HEK293T (cell line): ENCODE results near the gene PLSCR5.

ENCODE experiments used
- CTCF ChIA-PET: fragments of 350-600 bp; formaldehyde crosslinking; extraction: SDS; loops from one replicate; lab custom pipeline; 2021; ENCODE audit warnings: antibody characterized with exemption, inconsistent platforms; lab: Yijun Ruan, JAX
- POLR2A ChIA-PET: fragments of 350-600 bp; formaldehyde crosslinking; extraction: SDS; loops from one replicate; lab custom pipeline; 2020; ENCODE audit warnings: antibody characterized with exemption, inconsistent platforms; lab: Yijun Ruan, JAX
- DNase-seq: peaks from one replicate; pipeline ENCODE4 v3.0.0; 2012; ENCODE audit warnings: mixed read lengths; ENCODE audit errors: extremely low spot score
- ARNT ChIP-seq: fragments of 450-650 bp; IDR thresholded peaks from 2 replicates; pipeline ENCODE4 v1.6.1; 2017; ENCODE audit warnings: mild to moderate bottlenecking
- BHLHE40 ChIP-seq: fragments of 450-650 bp; IDR thresholded peaks from 2 replicates; pipeline ENCODE4 v1.6.1; 2016; ENCODE audit warnings: mild to moderate bottlenecking, moderate library complexity, borderline replicate concordance
- CTBP1 ChIP-seq: fragments of 450-650 bp; IDR thresholded peaks from 2 replicates; pipeline ENCODE4 v1.6.1; 2016; ENCODE audit warnings: borderline replicate concordance
- ELF4 ChIP-seq: fragments of 450-650 bp; IDR thresholded peaks from 2 replicates; pipeline ENCODE4 v1.6.1; 2017; ENCODE audit warnings: antibody characterized with exemption
- FOXA1 ChIP-seq: fragments of 450-650 bp; IDR thresholded peaks from 2 replicates; pipeline ENCODE4 v1.6.1; 2016; ENCODE audit warnings: mild to moderate bottlenecking
- FOXK2 ChIP-seq: fragments of 450-650 bp; IDR thresholded peaks from 2 replicates; pipeline ENCODE4 v1.6.1; 2016; ENCODE audit warnings: mild to moderate bottlenecking
- FOXM1 ChIP-seq: fragments of 450-650 bp; IDR thresholded peaks from 2 replicates; pipeline ENCODE4 v1.6.1; 2017; ENCODE audit warnings: mild to moderate bottlenecking, borderline replicate concordance
- HDGF ChIP-seq: fragments of 450-650 bp; IDR thresholded peaks from 2 replicates; pipeline ENCODE4 v1.6.1; 2017; ENCODE audit warnings: antibody characterized with exemption, borderline replicate concordance
- L3MBTL2 ChIP-seq: fragments of 450-650 bp; conservative IDR thresholded peaks from 2 replicates; pipeline ENCODE4 v1.6.1; 2016; ENCODE audit warnings: mild to moderate bottlenecking
- LEF1 ChIP-seq: fragments of 450-650 bp; IDR thresholded peaks from 2 replicates; pipeline ENCODE4 v1.6.1; 2017; ENCODE audit warnings: mild to moderate bottlenecking, borderline replicate concordance
- NFRKB ChIP-seq: fragments of 450-650 bp; IDR thresholded peaks from 2 replicates; pipeline ENCODE4 v1.6.1; 2016; ENCODE audit warnings: mild to moderate bottlenecking, moderate library complexity
- PKNOX1 ChIP-seq: fragments of 450-650 bp; IDR thresholded peaks from 2 replicates; pipeline ENCODE4 v1.6.1; 2016
- SP1 ChIP-seq: fragments of 450-650 bp; IDR thresholded peaks from 2 replicates; pipeline ENCODE4 v1.6.1; 2017
- SUZ12 ChIP-seq: fragments of 450-650 bp; IDR thresholded peaks from 2 replicates; pipeline ENCODE4 v1.6.1; 2016; ENCODE audit warnings: mild to moderate bottlenecking
- TARDBP ChIP-seq: fragments of 450-650 bp; IDR thresholded peaks from 2 replicates; pipeline ENCODE4 v1.6.1; 2016
- ZNF384 ChIP-seq: fragments of 450-650 bp; IDR thresholded peaks from 2 replicates; pipeline ENCODE4 v1.6.1; 2016

PLSCR5 gene

GRCh38 chr3:146543461-146544001, 61.6 kb downstream of the PLSCR5 start:
- DNase-seq = no peak
- no peak for TF ChIP-seq NFRKB
- no peak for TF ChIP-seq PKNOX1
- TF ChIP-seq CTBP1 = no peak
- no peak for TF ChIP-seq BHLHE40
- no peak for TF ChIP-seq SP1
- no peak for TF ChIP-seq FOXA1
- TF ChIP-seq TARDBP = no peak
- no peak for TF ChIP-seq SUZ12
- no peak for TF ChIP-seq ELF4
- TF ChIP-seq LEF1 = no peak
- ChIA-PET CTCF (no interaction called here), POLR2A (interaction anchor here (1.1 to 1.8 kb wide), 2 partner anchors 11 to 75 kb away, joined by 3 to 4 read pairs; partner anchors contain the start of gene PLSCR2)

GRCh38 chr3:146542978-146543377, 62.2 kb downstream of the PLSCR5 start:
- no peak for TF ChIP-seq FOXM1
- TF ChIP-seq CTBP1 = no peak
- no peak for TF ChIP-seq ARNT
- no peak for TF ChIP-seq SUZ12
- no peak for TF ChIP-seq HDGF
- no peak for TF ChIP-seq ELF4
- TF ChIP-seq FOXA1 = no peak
- TF ChIP-seq FOXK2 = no peak
- no peak for DNase-seq
- ChIA-PET CTCF (no interaction called here), POLR2A (interaction anchor here (1.1 to 1.8 kb wide), 2 partner anchors 12 to 74 kb away, joined by 3 to 4 read pairs; partner anchors contain the start of gene PLSCR2)

GRCh38 chr3:146542179-146542578, 63.0 kb downstream of the PLSCR5 start:
- no peak for TF ChIP-seq TARDBP
- no peak for TF ChIP-seq FOXM1
- no peak for TF ChIP-seq BHLHE40
- no peak for TF ChIP-seq SUZ12
- no peak for TF ChIP-seq L3MBTL2
- TF ChIP-seq LEF1 = no peak
- no peak for TF ChIP-seq ELF4
- no peak for TF ChIP-seq ARNT
- no peak for TF ChIP-seq NFRKB
- TF ChIP-seq CTBP1 = no peak
- no peak for TF ChIP-seq HDGF
- TF ChIP-seq FOXA1 = no peak
- TF ChIP-seq SP1 = no peak
- TF ChIP-seq FOXK2 = no peak
- no peak for TF ChIP-seq PKNOX1
- TF ChIP-seq ZNF384 = no peak
- DNase-seq = no peak
- POLR2A ChIA-PET = no interaction called here
- CTCF ChIA-PET = no interaction called here

GRCh38 chr3:146540978-146541377, 64.2 kb downstream of the PLSCR5 start:
- POLR2A ChIA-PET = no interaction called here
- CTCF ChIA-PET = interaction anchor here (0.7 kb wide), 1 partner anchor 292 kb away, joined by 3 read pairs; no protein-coding TSS in a partner anchor
- DNase-seq = no peak
- TF ChIP-seq FOXA1 = no peak
- TF ChIP-seq TARDBP = no peak
- no peak for TF ChIP-seq SUZ12
- TF ChIP-seq ZNF384 = no peak

- TF ChIP-seq FOXM1 (no peak), CTBP1 (no peak), ARNT (no peak), PKNOX1 (no peak), SP1 (no peak), FOXA1 (no peak), FOXK2 (no peak), BHLHE40 (no peak), HDGF (no peak), TARDBP (no peak), SUZ12 (no peak), LEF1 (no peak), ELF4 (no peak), ZNF384 (no peak), NFRKB (no peak), L3MBTL2 (no peak)
- ChIA-PET CTCF (no interaction called here), POLR2A (no interaction called here)
- no peak for DNase-seq
Observed at GRCh38 chr3:146540236-146540635, 64.9 kb downstream of the PLSCR5 start.

GRCh38 chr3:146539315-146539714, 65.8 kb downstream of the PLSCR5 start:
- no peak for DNase-seq
- POLR2A ChIA-PET = no interaction called here
- CTCF ChIA-PET = no interaction called here
- no peak for TF ChIP-seq LEF1
- no peak for TF ChIP-seq TARDBP
- TF ChIP-seq FOXK2 = no peak
- TF ChIP-seq L3MBTL2 = no peak
- TF ChIP-seq FOXA1 = no peak
- TF ChIP-seq SUZ12 = no peak
- TF ChIP-seq ARNT = no peak
- no peak for TF ChIP-seq FOXM1
- TF ChIP-seq ELF4 = no peak
- no peak for TF ChIP-seq CTBP1
- no peak for TF ChIP-seq NFRKB
- no peak for TF ChIP-seq ZNF384
- TF ChIP-seq SP1 = no peak
- TF ChIP-seq HDGF = no peak
- TF ChIP-seq BHLHE40 = no peak
- no peak for TF ChIP-seq PKNOX1
